Breast epithelium (tissue), 4 donors: ENCODE measurements around the gene SYNM. TPM values are rescaled to one million over a fixed set of nuclear protein-coding genes. Genes with fewer than 3 reads are reported as not detected.

ENCODE experiments used
- DNase-seq, 2 donors: peaks; one replicate each; pipeline ENCODE4 v3.0.0-alpha.2; 2019; ENCODE audit warnings: low spot score in 2 of 2
- H3K27ac ChIP-seq, 2 donors: fragments of 200-600 bp; sonication (generic) in 1 of 2; one replicate each; pipeline ENCODE4 v1.5.1; 2016 to 2019; ENCODE audit warnings: mild to moderate bottlenecking in 1 of 2
- H3K27me3 ChIP-seq, 2 donors: fragments of 200-600 bp; sonication (generic) in 1 of 2; one replicate each; pipeline versions ENCODE4 v1.5.1 to v1.6.0; 2017 to 2019; ENCODE audit warnings: control low read depth in 1 of 2, mild to moderate bottlenecking in 1 of 2
- H3K36me3 ChIP-seq: fragments of 200-600 bp; one replicate; pipeline ENCODE4 v1.5.1; 2019
- H3K4me1 ChIP-seq, 2 donors: fragments of 200-600 bp; sonication (generic); one replicate each; pipeline ENCODE4 v1.5.1; 2016 to 2019; ENCODE audit warnings: control low read depth in 1 of 2
- H3K4me3 ChIP-seq, 3 donors: fragments of 200-600 bp; sonication (generic); 1 replicate in 2 of 3; 2 replicates in 1 of 3; pipeline ENCODE4 v1.5.1; 2016 to 2019; ENCODE audit warnings: mild to moderate bottlenecking in 3 of 3, moderate library complexity in 2 of 3
- H3K9me3 ChIP-seq, 2 donors: fragments of 200-600 bp; sonication (generic) in 1 of 2; one replicate each; pipeline ENCODE4 v1.5.1; 2016 to 2019; ENCODE audit warnings: control low read depth in 1 of 2
- CTCF ChIP-seq, 3 donors: fragments of 450-650 bp; IDR thresholded peaks; one replicate each; pipeline ENCODE4 v1.5.1; 2016 to 2017; ENCODE audit warnings: antibody characterized with exemption in 3 of 3, mild to moderate bottlenecking in 3 of 3, moderate library complexity in 3 of 3
- POLR2A ChIP-seq: fragments of 450-650 bp; IDR thresholded peaks from one replicate; pipeline ENCODE4 v1.6.1; 2016; ENCODE audit warnings: antibody characterized with exemption, mild to moderate bottlenecking, moderate library complexity
- POLR2AphosphoS5 ChIP-seq, 3 donors: sonication (generic); formaldehyde crosslinking; IDR thresholded peaks; one replicate each; pipeline ENCODE4 v1.6.1; 2017; ENCODE audit warnings: antibody characterized with exemption in 3 of 3
- intact Hi-C: fragments of 100-400 bp; cut with DNase I; formaldehyde crosslinking; loops from one replicate; pipeline ENCODE4 v1.15.1; 2023; ENCODE audit warnings: low total_unique reads
- total RNA-seq, 3 donors: library from RNA; depleted of rRNA; stranded (reverse); fragments of >200 nt; gene quantifications; one replicate each; pipeline ENCODE4 v1.1.0, GENCODE V29; 2016

The SYNM gene
- total RNA-seq, 3 donors from 2014 or later, result 32.0 to 319 (median 115) TPM

DNA sequence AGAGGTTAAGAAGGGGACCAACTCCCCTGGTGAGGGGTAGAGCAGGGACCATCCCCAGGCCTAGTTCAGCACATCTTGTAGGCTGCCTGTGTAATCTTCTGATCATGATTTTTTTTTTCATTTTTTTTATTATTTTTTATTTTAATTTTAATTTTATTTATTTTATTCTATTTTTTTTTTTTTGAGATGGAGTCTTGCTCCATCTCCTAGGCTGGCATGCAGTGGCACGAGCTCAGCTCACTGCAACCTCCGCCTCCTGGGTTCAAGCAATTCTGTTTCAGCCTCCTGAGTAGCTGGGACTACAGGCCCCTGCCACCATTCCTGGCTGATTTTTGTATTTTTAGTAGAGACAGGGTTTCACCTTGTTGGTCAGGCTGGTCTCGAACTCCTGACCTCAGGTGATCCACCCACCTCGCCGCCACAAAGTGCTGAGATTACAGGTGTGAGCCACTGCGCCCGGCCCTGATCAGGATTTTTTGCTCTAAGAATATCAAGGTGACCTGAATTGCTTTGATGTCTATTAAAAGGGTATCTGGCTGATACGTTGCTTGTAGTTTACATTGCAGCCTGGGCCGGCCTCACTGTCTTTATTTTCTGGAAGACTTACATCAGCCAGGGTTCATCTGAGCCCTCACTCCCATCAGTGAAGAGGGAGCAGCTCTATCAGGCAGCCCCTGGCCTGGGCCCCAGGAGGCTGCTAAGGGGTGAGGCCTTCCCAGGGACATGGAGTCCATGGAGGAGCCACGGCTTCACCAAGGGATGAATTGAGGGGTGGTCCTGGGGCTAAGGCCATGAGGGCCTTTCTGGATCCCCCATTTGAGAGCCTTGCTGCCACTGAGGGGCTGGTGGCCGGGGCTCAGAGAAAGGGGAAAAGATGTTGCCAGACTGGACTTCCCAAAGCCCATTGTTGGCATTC is 10.7 kb downstream of the SYNM start:
- no peak for TF ChIP-seq POLR2A
- Histone ChIP-seq H3K27ac (peak overlapping the region; percentile 71 to 85), H3K36me3 (no peaks in the 10 kb centered on the region), H3K4me3 (no peak overlapping the region), H3K4me1 (no peaks in the 10 kb centered on the region), H3K27me3 (no peaks in the 10 kb centered on the region), H3K9me3 (no peaks in the 10 kb centered on the region)
- intact Hi-C loops, result no loop called here
- no peak for DNase-seq

DNA sequence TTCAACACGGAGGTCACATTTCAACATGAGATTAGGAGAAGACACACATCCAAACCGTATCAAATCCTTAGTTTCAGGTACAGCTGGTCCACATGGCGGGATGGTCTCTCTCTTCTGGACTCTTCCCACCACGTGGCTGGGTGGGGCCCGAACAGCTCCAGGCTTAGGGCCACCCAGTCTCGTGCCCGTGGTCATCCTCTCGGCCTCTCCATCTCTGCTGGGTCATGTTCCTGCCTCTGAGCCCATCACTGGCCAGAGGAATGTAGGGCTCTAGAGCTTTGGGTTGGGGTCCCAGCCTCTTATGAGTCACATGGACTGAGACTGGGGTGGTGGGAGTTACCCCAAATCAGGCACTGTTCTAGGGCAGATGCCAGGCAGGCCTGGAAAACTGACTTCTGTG is 12.2 kb downstream of the SYNM start:
- peak overlapping the region; percentile 67 to 81 for H3K27ac ChIP-seq
- H3K4me3 ChIP-seq, result no peak overlapping the region
- H3K9me3 ChIP-seq, result no peaks in the 10 kb centered on the region
- DNase-seq, result no peak
- H3K4me1 ChIP-seq, result peaks cover 0 to 6% of the 10 kb centered on the region in 2 donors
- H3K27me3 ChIP-seq, result no peaks in the 10 kb centered on the region
- no peaks in the 10 kb centered on the region for H3K36me3 ChIP-seq
- intact Hi-C loops, result no loop called here
- TF ChIP-seq CTCF (IDR thresholded peaks at IDR 0.05) (no peak), POLR2A (no peak), POLR2AphosphoS5 (IDR thresholded peaks at IDR 0.05) (no peak)

- Histone ChIP-seq H3K27ac (peak overlapping the region; percentile 67 to 81), H3K9me3 (no peaks in the 10 kb centered on the region), H3K4me3 (no peak overlapping the region), H3K36me3 (no peaks in the 10 kb centered on the region), H3K27me3 (no peaks in the 10 kb centered on the region), H3K4me1 (peaks cover 0 to 12% of the 10 kb centered on the region in 2 donors)
- no peak for DNase-seq
- intact Hi-C loops, result no loop called here
- TF ChIP-seq POLR2A, result no peak
- TF ChIP-seq POLR2AphosphoS5 (IDR thresholded peaks at IDR 0.05), result no peak
- TF ChIP-seq CTCF (IDR thresholded peaks at IDR 0.05), result no peak
Measured at GRCh38 chr15:99117563-99118257, 12.8 kb downstream of the SYNM start.

GRCh38 chr15:99118258-99118632 is 13.4 kb downstream of the SYNM start:
- no peak for TF ChIP-seq POLR2A
- TF ChIP-seq CTCF (IDR thresholded peaks at IDR 0.05), result no peak
- peaks cover under 1 to 15% of the 10 kb centered on the region in 2 donors for H3K4me1 ChIP-seq

GRCh38 chr15:99118801-99119546 is 14.1 kb downstream of the SYNM start:
- Histone ChIP-seq H3K27ac (peak overlapping the region; percentile 28 to 87), H3K27me3 (no peaks in the 10 kb centered on the region), H3K9me3 (no peaks in the 10 kb centered on the region), H3K4me1 (peaks cover 8 to 15% of the 10 kb centered on the region in 2 donors), H3K4me3 (no peak overlapping the region), H3K36me3 (no peaks in the 10 kb centered on the region)
- DNase-seq, result no peak
- TF ChIP-seq POLR2A (no peak), POLR2AphosphoS5 (IDR thresholded peaks at IDR 0.05) (peak in 1 of 3 donors; percentile 15), CTCF (IDR thresholded peaks at IDR 0.05) (no peak)
- intact Hi-C loops, result no loop called here

More at GRCh38 chr15:99118258-99118632, 13.4 kb downstream of the SYNM start:
- no peaks in the 10 kb centered on the region for H3K36me3 ChIP-seq
- H3K4me3 ChIP-seq, result no peak overlapping the region
- intact Hi-C loops, result no loop called here
- no peaks in the 10 kb centered on the region for H3K27me3 ChIP-seq
- DNase-seq, result no peak
- H3K27ac ChIP-seq, result peak overlapping the region in 1 of 2 donors; percentile 81
- no peaks in the 10 kb centered on the region for H3K9me3 ChIP-seq
